HG02840 (cell line): ENCODE results near the gene NXNL1.
A peak's percentile ranks its signal among the peaks of the same experiment; 100 is the strongest.
"Not testable (repeated sequence)": the region's sequence is repeated elsewhere in the genome, so short reads cannot be mapped to it uniquely, and the experiment has no call there.

Source experiments
- ATAC-seq: cut with Tn5 transposase; IDR thresholded peaks from one replicate; pipeline ENCODE4 v1.9.1; 2021; ENCODE audit warnings: mild to moderate bottlenecking, moderate library complexity, moderate number of reproducible peaks; ENCODE audit not compliant: unreplicated experiment, low FRiP score

Gene NXNL1

GRCh38 chr19:17487284-17488121 lies 26.8 kb upstream of the NXNL1 start:
- no peak for ATAC-seq

- no peak for ATAC-seq
Observed at GRCh38 chr19:17486545-17487240, 26.0 kb upstream of the NXNL1 start.

- ATAC-seq = no peak
Observed at GRCh38 chr19:17484520-17485185, 23.9 kb upstream of the NXNL1 start.

- ATAC-seq = no peak
Observed at GRCh38 chr19:17483605-17484002, 22.9 kb upstream of the NXNL1 start.

- no peak for ATAC-seq
Observed at GRCh38 chr19:17482877-17483604, 22.3 kb upstream of the NXNL1 start.

- no peak for ATAC-seq
Observed at GRCh38 chr19:17481986-17482385, 21.3 kb upstream of the NXNL1 start.

- no peak for ATAC-seq
Observed at GRCh38 chr19:17479325-17479791, 18.6 kb upstream of the NXNL1 start.

GRCh38 chr19:17475541-17476115 lies 14.9 kb upstream of the NXNL1 start:
- ATAC-seq = no peak

GRCh38 chr19:17475011-17475540 lies 14.3 kb upstream of the NXNL1 start:
- ATAC-seq = not testable (repeated sequence)

GRCh38 chr19:17473041-17473440 lies 12.3 kb upstream of the NXNL1 start:
- no peak for ATAC-seq

GRCh38 chr19:17471410-17472125 lies 10.8 kb upstream of the NXNL1 start:
- no peak for ATAC-seq

- peak; percentile 74 for ATAC-seq
Observed at GRCh38 chr19:17470068-17470841, 9.5 kb upstream of the NXNL1 start, which contains the start of gene SLC27A1. SLC27A1 (plus strand) TSS chr19:17470524; CDS start chr19:17470541, 17 bp downstream.

- ATAC-seq = peak; percentile 47
Observed at GRCh38 chr19:17469481-17470067, 8.8 kb upstream of the NXNL1 start.

- ATAC-seq = no peak
Observed at GRCh38 chr19:17469092-17469480, 8.4 kb upstream of the NXNL1 start.

- ATAC-seq = no peak
Observed at GRCh38 chr19:17468302-17469091, 7.8 kb upstream of the NXNL1 start.

- ATAC-seq = no peak
Observed at GRCh38 chr19:17467471-17468301, 7.0 kb upstream of the NXNL1 start.
